ENCODE data around the gene MARCHF10. TPM values are rescaled to one million over a fixed set of nuclear protein-coding genes. Genes with fewer than 3 reads are reported as not detected.

Gene MARCHF10
- total RNA-seq, 1 donor from 2014 or later, result not detected

- no peak for ATAC-seq
- DNase-seq, result no peak
- intact Hi-C loops (cut with micrococcal nuclease), result no loop called here
These were observed 46.2 kb downstream of the MARCHF10 start for GRCh38 chr17:62761884-62762283.

GRCh38 chr17:62760945-62761267 is 47.2 kb downstream of the MARCHF10 start:
- DNase-seq (no peak), ATAC-seq (no peak)
- intact Hi-C loops (cut with micrococcal nuclease), result no loop called here

GRCh38 chr17:62760059-62760944 is 47.8 kb downstream of the MARCHF10 start:
- no peak for ATAC-seq
- intact Hi-C loops (cut with micrococcal nuclease), result no loop called here
- DNase-seq, result no peak

GRCh38 chr17:62757500-62757951 is 50.6 kb downstream of the MARCHF10 start:
- intact Hi-C loops (cut with micrococcal nuclease), result no loop called here
- no peak for ATAC-seq
- no peak for DNase-seq

GRCh38 chr17:62756198-62756597 is 51.9 kb downstream of the MARCHF10 start:
- intact Hi-C loops (cut with micrococcal nuclease), result no loop called here
- ATAC-seq (no peak), DNase-seq (no peak)

DNA sequence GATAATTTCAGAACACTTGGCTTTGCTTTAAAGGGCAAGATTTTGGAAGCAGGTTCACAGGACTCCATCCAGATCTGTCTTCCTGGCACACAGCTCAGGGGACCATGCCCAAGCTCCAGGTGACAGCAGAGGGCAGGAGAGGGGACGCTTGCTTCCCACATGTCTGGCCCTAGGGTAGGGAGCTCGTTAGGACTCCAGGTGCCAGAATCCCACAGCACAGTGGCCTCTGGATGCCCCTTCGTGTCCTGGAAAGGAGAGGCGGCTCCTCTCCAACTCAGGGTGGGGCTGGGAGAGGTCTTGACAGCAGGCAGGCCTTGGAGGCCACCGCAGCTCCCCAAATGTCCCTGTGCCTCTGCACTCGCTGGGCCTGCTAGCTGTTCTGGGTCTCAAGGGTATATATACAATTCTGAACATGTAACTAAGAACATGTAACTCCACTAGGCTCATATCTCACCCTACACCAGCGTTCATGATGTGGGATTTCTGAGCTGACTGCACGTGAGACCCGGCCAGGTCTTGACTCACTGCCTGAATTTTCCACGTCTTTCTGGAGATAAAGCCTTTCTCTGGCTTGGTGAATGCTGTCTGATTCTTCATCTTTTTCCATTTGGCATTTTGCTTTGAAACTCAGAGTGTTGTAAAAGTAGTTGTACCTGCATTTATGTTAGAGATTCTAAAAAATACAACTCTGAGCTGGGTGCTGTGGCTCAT is 52.8 kb downstream of the MARCHF10 start:
- DNase-seq, result no peak
- intact Hi-C loops (cut with micrococcal nuclease), result no loop called here
- peak; percentile 75 for ATAC-seq

DNA sequence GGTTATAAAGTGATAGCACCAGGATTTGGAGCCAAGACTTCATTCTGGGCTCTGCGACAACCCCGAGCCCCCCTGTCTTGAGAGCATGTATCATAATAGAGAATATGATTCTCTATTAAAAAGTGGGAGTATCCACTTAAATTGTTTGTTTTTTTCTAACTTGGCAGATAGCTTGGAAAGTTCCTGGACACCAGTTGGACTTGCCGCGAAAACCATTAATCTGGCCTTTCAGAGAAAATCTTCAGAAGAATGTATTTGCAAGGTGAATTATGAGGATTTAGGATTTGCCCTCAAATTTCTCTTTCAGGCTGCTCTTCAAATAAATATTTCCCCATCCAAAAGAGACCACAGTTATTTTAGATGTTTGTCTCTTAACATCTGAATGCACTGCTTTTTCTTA is 53.5 kb downstream of the MARCHF10 start:
- DNase-seq, result no peak
- intact Hi-C loops (cut with micrococcal nuclease), result no loop called here

GRCh38 chr17:62753562-62753961 is 54.6 kb downstream of the MARCHF10 start:
- DNase-seq (no peak), ATAC-seq (no peak)
- intact Hi-C loops (cut with micrococcal nuclease), result no loop called here

More for the DNA sequence above, 53.5 kb downstream of the MARCHF10 start:
- ATAC-seq, result no peak

- no peak for ATAC-seq
- DNase-seq, result no peak
- intact Hi-C loops (cut with micrococcal nuclease), result no loop called here
These were observed 56.9 kb downstream of the MARCHF10 start for GRCh38 chr17:62751060-62751691.

- ATAC-seq, result no peak
- no peak for DNase-seq
- intact Hi-C loops (cut with micrococcal nuclease), result no loop called here
These were observed 57.5 kb downstream of the MARCHF10 start for GRCh38 chr17:62750631-62751051.

DNA sequence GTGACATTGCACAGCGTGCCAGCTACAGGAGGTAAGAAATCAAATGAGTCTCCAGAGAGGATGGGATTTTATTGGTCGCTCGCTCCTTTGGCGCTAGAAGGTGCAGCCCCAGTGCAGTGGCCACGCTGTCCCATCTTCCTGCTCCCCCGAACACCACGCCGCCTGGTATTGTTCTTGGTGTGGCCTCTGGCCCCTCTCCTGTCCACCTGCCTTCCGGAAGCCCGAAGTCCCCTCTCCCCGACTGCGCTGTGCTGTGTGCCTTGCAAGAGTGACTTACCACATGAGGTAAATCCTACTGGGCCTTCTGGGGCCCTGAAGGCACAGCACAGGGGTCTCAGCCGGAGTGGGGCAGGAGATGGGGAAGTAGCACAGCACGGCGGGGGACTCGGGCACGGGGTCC is 58.2 kb downstream of the MARCHF10 start:
- ATAC-seq, result no peak
- intact Hi-C loops (cut with micrococcal nuclease), result no loop called here
- DNase-seq, result no peak

DNA sequence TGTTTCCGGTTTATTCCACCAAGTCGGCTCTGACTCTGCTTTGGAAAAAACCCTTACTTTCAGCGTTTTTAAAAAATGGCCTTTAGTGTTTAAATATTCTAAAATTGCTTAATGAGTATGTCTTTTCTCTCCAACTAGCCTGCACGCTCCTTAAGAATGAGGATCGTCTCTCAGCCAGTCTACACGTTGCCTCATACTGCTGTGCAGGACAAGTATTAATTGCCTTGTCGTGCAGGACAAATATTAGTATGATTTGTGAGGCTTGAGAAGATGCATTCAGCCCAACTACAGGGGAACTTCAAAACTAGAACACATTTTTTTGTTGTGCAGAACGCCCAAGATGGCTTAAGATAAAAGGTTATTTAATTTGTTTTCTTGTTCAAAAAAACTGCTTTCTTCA is 61.2 kb downstream of the MARCHF10 start:
- intact Hi-C loops (cut with micrococcal nuclease), result no loop called here
- DNase-seq (no peak), ATAC-seq (no peak)

- DNase-seq (no peak), ATAC-seq (no peak)
- intact Hi-C loops (cut with micrococcal nuclease), result no loop called here
These were observed 62.3 kb downstream of the MARCHF10 start for GRCh38 chr17:62745806-62746205.

DNA sequence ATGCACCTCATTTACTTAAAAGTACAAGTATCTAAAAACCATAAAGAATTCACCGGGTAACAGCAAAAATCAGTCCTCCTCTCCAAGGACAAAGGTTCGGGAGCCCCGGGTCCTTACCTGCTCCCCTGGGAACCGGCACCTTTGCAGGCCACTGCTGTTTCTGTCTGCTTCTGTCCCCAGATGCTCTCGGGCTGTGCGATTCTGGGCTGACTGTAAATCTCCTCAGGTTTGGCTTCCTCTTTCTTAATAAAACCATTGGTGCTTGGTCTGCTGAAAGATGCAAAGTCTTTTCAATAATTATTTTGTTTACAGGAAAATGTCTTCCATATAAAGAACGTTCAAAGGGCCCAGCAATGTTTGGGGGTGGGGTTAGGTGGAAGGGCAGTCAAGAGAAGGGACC is 63.9 kb downstream of the MARCHF10 start:
- ATAC-seq, result no peak
- DNase-seq, result no peak
- intact Hi-C loops (cut with micrococcal nuclease), result no loop called here

DNA sequence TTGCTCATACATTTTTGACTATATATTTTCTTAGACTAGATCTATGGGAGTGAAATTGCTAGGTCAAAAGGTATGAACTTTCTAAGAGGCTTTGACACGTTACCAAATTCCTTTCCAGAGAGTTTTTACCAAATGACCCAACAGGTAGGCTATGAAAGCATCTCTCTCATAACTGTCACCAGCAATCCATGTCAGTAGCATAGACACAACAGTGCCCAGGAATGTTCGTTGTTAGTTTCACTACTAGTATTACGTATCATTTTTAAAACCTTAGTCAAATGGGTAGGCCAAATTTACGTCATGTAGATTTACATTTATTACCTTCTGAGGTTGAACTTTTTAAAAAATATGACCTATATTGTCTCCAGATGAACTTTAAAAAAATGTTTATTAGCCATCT is 66.8 kb downstream of the MARCHF10 start:
- no peak for DNase-seq
- no peak for ATAC-seq
- intact Hi-C loops (cut with micrococcal nuclease), result no loop called here

DNA sequence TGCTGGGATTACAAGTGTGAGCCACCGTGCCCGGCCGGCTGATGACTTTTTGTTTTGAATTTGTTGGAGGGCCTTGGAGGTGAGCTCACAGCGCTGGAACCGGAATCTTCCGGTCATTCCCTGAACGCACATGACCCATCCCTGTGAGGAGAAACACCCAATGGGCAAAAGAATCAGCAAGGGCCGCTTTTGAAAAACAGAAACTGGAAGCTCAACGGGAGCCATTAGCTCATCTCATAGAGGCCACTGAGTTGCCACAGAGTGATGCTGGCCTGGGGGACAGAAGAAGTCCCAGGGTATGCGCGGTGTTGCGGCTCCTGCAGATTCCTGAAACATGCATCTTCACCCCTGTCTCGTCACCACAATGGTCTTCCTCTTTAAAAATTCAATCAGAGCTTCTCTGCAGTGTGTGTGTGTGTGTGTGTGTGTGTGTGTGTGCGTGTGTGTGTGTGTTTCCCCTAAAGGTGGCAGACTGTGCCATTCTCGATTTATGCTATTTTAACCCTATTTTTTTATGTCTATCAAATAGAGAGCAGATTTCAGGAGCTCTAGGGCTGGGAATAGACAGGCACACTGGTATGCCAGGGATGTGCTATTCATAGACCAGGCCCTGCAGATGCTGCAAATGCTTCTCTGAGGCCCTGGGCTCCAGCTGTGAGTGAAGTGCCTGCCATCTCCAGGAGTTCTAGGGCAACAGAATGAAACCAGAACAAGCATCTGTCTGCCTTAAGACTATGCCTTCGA is 68.3 kb downstream of the MARCHF10 start:
- ATAC-seq (peak; percentile 71), DNase-seq (no peak)

GRCh38 chr17:62738281-62738680 is 69.8 kb downstream of the MARCHF10 start:
- intact Hi-C loops (cut with micrococcal nuclease), result no loop called here
- DNase-seq, result no peak
- ATAC-seq, result no peak

More for the DNA sequence above, 68.3 kb downstream of the MARCHF10 start:
- intact Hi-C loops (cut with micrococcal nuclease), result no loop called here

DNA sequence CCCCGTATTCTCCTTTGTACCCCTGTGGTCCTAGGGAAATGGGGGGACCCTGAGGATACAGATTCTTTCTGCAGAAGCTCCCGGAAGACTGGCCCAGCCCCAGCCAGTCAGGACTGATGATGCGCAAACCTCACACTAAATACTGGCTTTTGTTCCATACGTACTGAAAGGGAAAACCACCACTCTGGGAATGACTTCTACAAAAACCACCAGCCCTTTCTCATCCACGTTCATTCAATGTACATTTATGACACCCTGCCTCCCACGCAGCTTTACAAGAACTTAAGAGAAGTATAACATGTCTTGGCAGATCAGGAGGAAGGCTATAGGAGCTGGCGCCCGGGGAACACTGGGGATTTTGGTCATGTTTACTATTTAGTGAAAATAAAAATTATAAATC is 70.6 kb downstream of the MARCHF10 start:
- intact Hi-C loops (cut with micrococcal nuclease), result no loop called here
- DNase-seq (no peak), ATAC-seq (no peak)

- intact Hi-C loops (cut with micrococcal nuclease), result no loop called here
- DNase-seq (no peak), ATAC-seq (no peak)
These were observed 73.0 kb downstream of the MARCHF10 start for GRCh38 chr17:62735044-62735651.
